Suprapubic skin (tissue), 4 donors: ENCODE data around the gene ABCC9. TPM values are rescaled to one million over a fixed set of nuclear protein-coding genes. Genes with fewer than 3 reads are reported as not detected.
"Not testable (repeated sequence)": the region's sequence is repeated elsewhere in the genome, so short reads cannot be mapped to it uniquely, and the experiment has no call there.

Experiments used
- DNase-seq, 2 donors: peaks; one replicate each; pipeline ENCODE4 v3.0.0-alpha.2; 2019; ENCODE audit warnings: low spot score in 2 of 2
- H3K27ac ChIP-seq: fragments of 200-600 bp; sonication (generic); one replicate; pipeline ENCODE4 v1.5.1; 2019
- H3K27me3 ChIP-seq: fragments of 200-600 bp; sonication (generic); one replicate; pipeline ENCODE4 v1.5.1; 2019
- H3K36me3 ChIP-seq: fragments of 200-600 bp; sonication (generic); one replicate; pipeline ENCODE4 v1.5.1; 2019
- H3K4me1 ChIP-seq: fragments of 200-600 bp; sonication (generic); one replicate; pipeline ENCODE4 v1.5.1; 2019
- H3K4me3 ChIP-seq: fragments of 200-600 bp; sonication (generic); one replicate; pipeline ENCODE4 v1.5.1; 2019; ENCODE audit warnings: mild to moderate bottlenecking
- H3K9me3 ChIP-seq: fragments of 200-600 bp; sonication (generic); one replicate; pipeline ENCODE4 v1.5.1; 2019
- EP300 ChIP-seq: sonication (generic); formaldehyde crosslinking; IDR thresholded peaks from one replicate; pipeline ENCODE4 v1.6.1; 2017; ENCODE audit warnings: antibody characterized with exemption
- POLR2A ChIP-seq, 2 donors: fragments of 450-650 bp; IDR thresholded peaks; one replicate each; pipeline ENCODE4 v1.6.1; 2017; ENCODE audit warnings: antibody characterized with exemption in 2 of 2, mild to moderate bottlenecking in 2 of 2, moderate library complexity in 2 of 2
- POLR2AphosphoS5 ChIP-seq, 3 donors: sonication (generic); formaldehyde crosslinking; IDR thresholded peaks; one replicate each; pipeline ENCODE4 v1.6.1; 2017; ENCODE audit warnings: antibody characterized with exemption in 3 of 3
- WGBS: methylation state at CpG from one replicate; pipeline ENCODE4 v1.1.5; 2018; 5-methylcytosine and 5-hydroxymethylcytosine counted together
- total RNA-seq, 4 donors: library from RNA; depleted of rRNA; stranded (reverse); fragments of >200 nt; gene quantifications; one replicate each; pipeline ENCODE4 v1.1.0, GENCODE V29; 2016
- TF ChIP-seq, protein P1 (sequence below), 2 donors: fragments of 200-600 bp in 1 of 2; fragments of 450-650 bp in 1 of 2; sonication (generic) in 1 of 2; IDR thresholded peaks; one replicate each; pipeline ENCODE4 v1.5.1; 2016 to 2019; ENCODE audit warnings: antibody characterized with exemption in 2 of 2, mild to moderate bottlenecking in 1 of 2, moderate library complexity in 1 of 2

ABCC9 gene
- total RNA-seq, 4 donors from 2014 or later = 7.8 to 9.6 (median 8.1) TPM

DNA sequence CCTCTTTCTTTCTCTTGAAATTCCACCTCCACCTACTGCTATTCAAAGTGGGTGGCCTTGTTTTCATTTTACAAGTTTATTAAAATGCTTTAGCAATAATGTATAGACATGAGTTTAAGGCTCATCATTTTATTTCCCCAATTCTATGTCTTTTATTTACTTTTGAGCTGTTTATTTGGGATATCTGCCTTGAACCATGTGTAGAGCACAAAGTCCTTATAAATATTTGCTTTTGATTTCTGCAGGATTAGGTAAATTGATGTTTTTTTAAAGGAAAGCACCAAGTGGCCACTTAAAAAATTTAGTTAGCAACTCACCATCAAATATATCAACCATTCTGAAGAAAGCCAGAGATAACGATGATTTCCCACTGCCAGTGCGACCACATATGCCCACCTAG is 126.9 kb downstream of the ABCC9 start:
- DNase-seq = no peak
- H3K4me3 ChIP-seq = no peak overlapping the region
- no peaks in the 10 kb centered on the region for H3K36me3 ChIP-seq
- 89% methylated on average over 2 of the region's 2 CpGs for WGBS
- peaks cover 6% of the 10 kb centered on the region for H3K4me1 ChIP-seq
- H3K27ac ChIP-seq = no peak overlapping the region
- TF ChIP-seq POLR2AphosphoS5 (IDR thresholded peaks at IDR 0.05) (no peak), POLR2A (IDR thresholded peaks at IDR 0.05) (no peak), EP300 (no peak)
- TF ChIP-seq, protein P1, sequence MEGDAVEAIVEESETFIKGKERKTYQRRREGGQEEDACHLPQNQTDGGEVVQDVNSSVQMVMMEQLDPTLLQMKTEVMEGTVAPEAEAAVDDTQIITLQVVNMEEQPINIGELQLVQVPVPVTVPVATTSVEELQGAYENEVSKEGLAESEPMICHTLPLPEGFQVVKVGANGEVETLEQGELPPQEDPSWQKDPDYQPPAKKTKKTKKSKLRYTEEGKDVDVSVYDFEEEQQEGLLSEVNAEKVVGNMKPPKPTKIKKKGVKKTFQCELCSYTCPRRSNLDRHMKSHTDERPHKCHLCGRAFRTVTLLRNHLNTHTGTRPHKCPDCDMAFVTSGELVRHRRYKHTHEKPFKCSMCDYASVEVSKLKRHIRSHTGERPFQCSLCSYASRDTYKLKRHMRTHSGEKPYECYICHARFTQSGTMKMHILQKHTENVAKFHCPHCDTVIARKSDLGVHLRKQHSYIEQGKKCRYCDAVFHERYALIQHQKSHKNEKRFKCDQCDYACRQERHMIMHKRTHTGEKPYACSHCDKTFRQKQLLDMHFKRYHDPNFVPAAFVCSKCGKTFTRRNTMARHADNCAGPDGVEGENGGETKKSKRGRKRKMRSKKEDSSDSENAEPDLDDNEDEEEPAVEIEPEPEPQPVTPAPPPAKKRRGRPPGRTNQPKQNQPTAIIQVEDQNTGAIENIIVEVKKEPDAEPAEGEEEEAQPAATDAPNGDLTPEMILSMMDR (IDR thresholded peaks at IDR 0.05) = no peak
- no peaks in the 10 kb centered on the region for H3K9me3 ChIP-seq
- H3K27me3 ChIP-seq = no peaks in the 10 kb centered on the region

DNA sequence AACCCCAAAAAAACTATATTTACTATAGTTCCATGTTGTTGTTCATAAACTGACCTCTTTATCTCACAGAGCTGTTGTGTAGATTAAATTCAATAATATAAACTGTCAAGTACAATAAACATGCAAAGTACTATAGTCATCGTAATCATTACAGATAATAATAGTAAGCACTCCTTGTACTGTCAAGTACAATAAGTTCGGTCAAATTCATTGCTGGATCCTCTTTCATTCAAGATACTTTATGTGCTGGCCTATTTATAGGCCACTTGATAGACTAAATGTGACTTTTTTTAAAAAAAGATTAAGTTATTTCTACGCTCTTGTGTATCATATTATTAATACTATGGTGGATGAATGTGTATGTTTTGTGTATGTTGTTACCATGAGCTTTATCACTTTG is 127.5 kb downstream of the ABCC9 start:
- Histone ChIP-seq H3K4me3 (no peak overlapping the region), H3K9me3 (no peaks in the 10 kb centered on the region), H3K27me3 (no peaks in the 10 kb centered on the region), H3K36me3 (no peaks in the 10 kb centered on the region), H3K4me1 (peaks cover 2% of the 10 kb centered on the region), H3K27ac (no peak overlapping the region)
- 86% methylated on average over 3 of the region's 3 CpGs for WGBS
- no peak for TF ChIP-seq POLR2A (IDR thresholded peaks at IDR 0.05)
- no peak for TF ChIP-seq EP300
- TF ChIP-seq POLR2AphosphoS5 (IDR thresholded peaks at IDR 0.05) = no peak
- TF ChIP-seq, protein P1 (IDR thresholded peaks at IDR 0.05) = no peak
- no peak for DNase-seq

DNA sequence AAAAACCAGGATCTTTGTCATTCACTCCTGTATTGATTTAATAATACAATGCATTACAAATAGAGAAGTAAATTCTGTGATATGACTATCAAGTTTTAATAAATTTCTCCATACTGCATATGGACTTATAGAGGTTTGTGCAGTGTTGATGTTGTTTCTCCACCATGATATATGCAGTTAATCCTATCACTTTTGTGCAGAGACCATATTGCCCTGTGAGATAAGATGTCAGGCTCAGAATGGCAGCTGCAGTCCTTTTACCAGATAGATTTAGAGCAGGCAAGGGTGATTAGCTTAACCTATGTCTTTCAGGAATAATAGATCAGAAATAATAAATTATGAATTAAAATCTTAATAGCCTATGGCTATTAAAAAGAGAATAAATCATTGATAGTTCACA is 128.1 kb downstream of the ABCC9 start:
- no peak for TF ChIP-seq EP300
- no peak for TF ChIP-seq POLR2AphosphoS5 (IDR thresholded peaks at IDR 0.05)
- TF ChIP-seq POLR2A (IDR thresholded peaks at IDR 0.05) = no peak
- no peak for DNase-seq
- H3K36me3 ChIP-seq = no peaks in the 10 kb centered on the region
- H3K4me1 ChIP-seq = no peaks in the 10 kb centered on the region
- no peaks in the 10 kb centered on the region for H3K9me3 ChIP-seq
- no peak overlapping the region for H3K4me3 ChIP-seq
- H3K27me3 ChIP-seq = no peaks in the 10 kb centered on the region
- no peak overlapping the region for H3K27ac ChIP-seq

DNA sequence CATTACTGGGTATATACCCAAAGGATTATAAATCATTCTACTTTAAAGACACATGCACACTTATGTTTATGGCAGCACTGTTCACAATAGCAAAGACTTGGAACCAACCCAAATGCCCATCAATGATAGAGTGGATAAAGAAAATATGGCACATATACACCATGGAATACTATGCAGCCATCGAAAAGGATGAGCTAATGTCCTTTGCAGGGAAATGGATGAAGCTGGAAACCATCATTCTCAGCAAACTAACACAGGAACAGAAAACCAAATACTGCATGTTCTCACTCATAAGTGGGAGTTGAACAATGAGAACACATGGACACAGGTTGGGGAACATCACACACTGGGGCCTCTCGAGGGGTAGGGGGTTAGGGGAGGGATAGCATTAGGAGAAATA is 128.9 kb downstream of the ABCC9 start:
- not testable (repeated sequence) for H3K27me3 ChIP-seq, DNase-seq, H3K4me3 ChIP-seq, H3K27ac ChIP-seq, H3K36me3 ChIP-seq, H3K9me3 ChIP-seq, H3K4me1 ChIP-seq
- WGBS = 92% methylated on average over 2 of the region's 2 CpGs

DNA sequence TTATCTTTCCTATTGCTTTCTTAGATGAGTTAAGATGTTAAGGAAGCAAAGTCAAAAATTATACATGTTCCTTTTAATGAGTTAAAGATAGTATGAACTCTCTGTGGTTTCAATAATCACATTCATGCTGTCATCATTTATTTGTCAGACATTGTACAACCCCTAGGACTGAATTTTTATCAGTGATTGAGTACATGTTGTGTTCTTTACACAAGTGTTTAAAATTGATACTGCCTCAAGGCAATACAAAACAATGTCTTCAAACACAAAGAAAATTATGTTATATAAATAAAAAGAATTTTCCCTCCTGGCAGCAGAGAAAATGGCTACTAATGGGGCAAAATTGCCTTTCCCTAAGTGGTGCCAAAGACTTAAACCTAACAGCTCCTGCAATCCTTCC is 132.1 kb downstream of the ABCC9 start:
- H3K27ac ChIP-seq = no peak overlapping the region
- H3K4me3 ChIP-seq = no peak overlapping the region
- H3K4me1 ChIP-seq = no peaks in the 10 kb centered on the region
- H3K36me3 ChIP-seq = no peaks in the 10 kb centered on the region
- no peaks in the 10 kb centered on the region for H3K9me3 ChIP-seq
- TF ChIP-seq, protein P1 (IDR thresholded peaks at IDR 0.05) = no peak
- no peak for TF ChIP-seq POLR2A (IDR thresholded peaks at IDR 0.05)
- TF ChIP-seq POLR2AphosphoS5 (IDR thresholded peaks at IDR 0.05) = no peak
- no peak for TF ChIP-seq EP300
- no peaks in the 10 kb centered on the region for H3K27me3 ChIP-seq
- no peak for DNase-seq

DNA sequence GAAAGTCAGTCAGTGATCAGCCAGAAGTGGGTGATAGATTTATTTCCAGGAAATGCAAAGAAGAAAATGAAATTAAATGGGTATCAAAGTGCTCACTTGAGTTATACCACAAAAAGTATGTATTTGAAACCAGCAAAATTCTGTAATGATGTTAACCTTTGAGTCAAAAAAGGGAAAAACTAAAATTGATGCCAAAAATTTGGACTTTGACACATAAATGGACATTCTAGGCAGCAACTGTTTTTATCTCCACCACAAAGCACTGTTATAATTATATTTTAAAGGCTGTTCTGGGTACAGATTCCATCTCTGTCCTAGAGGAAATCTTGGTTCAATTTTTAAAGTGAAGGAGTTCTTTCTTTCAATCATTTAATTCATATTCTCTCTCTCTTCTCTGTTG is 135.0 kb downstream of the ABCC9 start:
- no peaks in the 10 kb centered on the region for H3K36me3 ChIP-seq
- no peaks in the 10 kb centered on the region for H3K27me3 ChIP-seq
- H3K27ac ChIP-seq = no peak overlapping the region
- no peak overlapping the region for H3K4me3 ChIP-seq
- no peaks in the 10 kb centered on the region for H3K9me3 ChIP-seq
- H3K4me1 ChIP-seq = no peaks in the 10 kb centered on the region
- no peak for TF ChIP-seq EP300
- TF ChIP-seq POLR2AphosphoS5 (IDR thresholded peaks at IDR 0.05) = no peak
- TF ChIP-seq, protein P1 (IDR thresholded peaks at IDR 0.05) = no peak
- TF ChIP-seq POLR2A (IDR thresholded peaks at IDR 0.05) = no peak
- no peak for DNase-seq
